Activated CD4-positive, alpha-beta T cell treated with anti-CD3 and anti-CD28 coated beads, Interleukin-2, Interleukin-4, amounts not matched to agents 100 ng/mL and 50 ng/mL, durations not matched to agents 16 hours and 8 hours (primary cell): Measurements from ENCODE around the gene LMO7.

ENCODE experiments used
- DNase-seq: peaks from one replicate; pipeline ENCODE4 v3.0.0-alpha.2; 2020; ENCODE audit warnings: low spot score

The LMO7 gene

DNA sequence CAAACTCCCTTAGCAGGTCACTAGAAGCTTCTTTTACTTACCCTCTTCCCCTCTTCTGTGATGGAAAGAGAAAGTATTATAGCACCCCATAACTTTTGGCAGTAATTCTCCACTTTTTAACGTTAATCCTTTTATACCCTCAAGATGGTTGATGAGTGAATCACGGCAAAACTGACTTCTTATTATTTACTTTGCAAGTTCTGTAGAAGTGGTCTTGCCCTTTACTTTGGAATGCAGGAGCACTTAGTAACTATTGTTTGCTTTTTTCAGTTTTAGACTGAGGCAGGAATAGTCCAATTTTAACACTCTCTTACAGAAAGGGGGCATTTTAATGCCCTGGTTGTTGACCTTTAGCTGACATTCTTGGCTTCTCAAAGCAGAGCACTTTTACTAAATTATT lies 260.1 kb downstream of the LMO7 start:
- DNase-seq = no peak

DNA sequence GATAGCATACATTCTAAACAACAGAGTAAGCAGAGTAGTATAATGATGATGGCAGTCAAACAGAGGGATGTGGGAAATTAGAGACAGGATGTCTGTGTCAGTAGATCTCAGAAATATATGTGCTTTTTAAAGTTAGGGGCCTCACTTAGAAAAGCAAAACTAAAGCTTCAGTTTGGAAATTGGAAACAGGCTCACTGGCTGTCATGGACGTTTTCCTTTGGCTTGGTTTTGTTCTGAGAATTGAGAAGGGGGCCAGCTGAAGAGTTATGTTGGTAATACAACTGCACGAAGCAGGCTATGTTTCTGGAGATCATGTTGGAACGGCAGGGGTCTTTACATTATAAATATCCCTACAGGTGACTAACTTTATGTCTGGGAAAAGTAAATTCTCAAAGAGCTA lies 261.3 kb downstream of the LMO7 start:
- DNase-seq = no peak

DNA sequence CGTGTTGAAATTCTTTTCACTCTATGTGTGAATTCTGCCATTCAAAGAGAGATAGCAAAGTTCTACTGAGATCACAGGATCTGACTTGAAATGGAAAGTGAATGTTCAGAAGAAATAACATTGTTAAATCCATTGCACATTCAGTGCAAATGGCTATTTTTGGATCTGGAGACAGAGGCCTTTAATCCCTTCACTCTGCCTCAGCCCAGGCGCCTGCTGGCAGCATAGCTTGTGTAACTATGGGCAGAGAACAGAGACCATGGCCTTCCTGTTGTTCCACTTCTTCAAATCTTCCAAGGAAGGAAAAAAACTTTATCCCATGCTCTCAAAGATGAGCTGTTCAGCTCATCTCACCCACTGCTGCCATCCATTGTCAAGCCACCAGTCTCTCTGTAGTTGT lies 265.4 kb downstream of the LMO7 start:
- no peak for DNase-seq

DNA sequence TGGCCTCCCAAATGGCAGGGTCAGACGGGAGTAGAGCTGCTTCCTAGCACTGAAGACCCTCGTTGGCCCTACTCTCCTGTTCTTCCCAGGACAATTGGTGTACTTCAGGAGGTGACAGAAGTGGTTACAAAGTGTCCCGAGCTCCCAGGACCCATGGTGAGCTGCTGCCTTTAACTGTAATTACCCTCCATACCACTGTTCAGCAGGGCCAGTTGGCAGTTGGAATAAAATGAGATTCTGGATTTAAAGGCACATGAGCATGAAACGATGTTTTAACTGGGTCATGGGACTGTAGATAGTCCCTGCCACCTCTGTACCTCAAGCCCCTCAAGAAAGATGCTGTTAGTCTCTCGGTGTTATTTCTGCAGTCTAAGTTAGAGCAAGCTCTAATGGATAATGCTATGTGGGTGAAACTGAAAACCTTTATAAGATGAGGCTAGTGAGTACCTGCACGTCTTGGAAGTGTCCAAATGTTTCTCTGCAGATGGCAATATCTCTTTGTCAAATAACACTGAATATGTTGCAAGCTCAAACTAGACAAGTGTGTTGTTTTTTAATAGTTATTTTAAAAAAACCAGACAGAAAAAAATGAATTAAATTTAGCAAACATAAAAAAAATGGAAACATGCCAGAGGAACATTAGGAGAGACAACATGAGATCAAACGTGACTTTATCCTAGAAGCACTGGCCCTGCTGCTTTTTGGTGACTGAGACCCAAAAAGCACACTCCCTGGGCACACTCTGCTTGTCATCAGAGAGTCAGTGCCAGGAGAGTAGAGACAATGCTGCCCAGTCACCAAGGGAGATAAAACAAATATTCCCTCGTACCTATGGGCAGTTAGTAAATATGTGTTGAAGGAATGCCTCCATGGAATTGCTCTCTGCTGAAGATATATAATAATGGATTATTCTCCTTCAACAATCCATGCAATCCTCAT lies 266.3 kb downstream of the LMO7 start:
- no peak for DNase-seq

DNA sequence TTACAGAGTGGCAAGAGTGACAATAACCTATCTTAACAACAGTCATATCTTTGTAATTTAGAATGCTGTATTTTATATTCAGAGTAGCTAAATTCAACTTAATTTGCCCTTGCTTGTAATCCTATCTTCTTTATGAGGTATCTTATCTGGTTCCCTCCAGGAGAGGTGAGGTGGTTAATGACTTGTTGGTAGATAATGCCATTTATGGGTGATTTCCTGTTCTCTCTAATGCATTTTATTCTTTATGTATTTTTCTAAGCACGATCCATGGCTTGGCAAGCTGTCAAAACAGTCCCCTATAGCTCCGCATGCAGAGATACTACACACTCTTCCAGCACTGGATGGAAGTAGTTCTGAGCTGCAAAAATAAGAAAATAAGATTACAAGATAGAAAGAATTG lies 267.9 kb downstream of the LMO7 start:
- no peak for DNase-seq

DNA sequence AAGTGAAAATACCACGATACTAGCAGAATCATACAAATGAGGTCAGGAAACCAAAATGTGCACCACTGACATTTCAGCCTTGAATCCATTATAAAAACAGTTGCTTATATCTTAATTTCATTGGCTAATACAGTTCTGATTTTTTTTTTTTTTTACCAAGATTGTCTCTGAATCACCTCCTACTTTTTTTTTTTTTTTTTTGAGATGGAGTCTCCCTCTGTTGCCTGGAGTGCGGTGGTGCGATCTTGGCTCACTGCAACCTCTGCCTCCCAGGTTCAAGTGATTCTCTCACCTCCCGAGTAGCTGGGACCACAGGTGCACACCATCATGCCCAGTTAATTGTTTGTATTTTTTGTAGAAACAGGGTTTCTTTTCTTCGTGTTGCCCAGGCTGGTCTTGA lies 270.2 kb downstream of the LMO7 start:
- no peak for DNase-seq

DNA sequence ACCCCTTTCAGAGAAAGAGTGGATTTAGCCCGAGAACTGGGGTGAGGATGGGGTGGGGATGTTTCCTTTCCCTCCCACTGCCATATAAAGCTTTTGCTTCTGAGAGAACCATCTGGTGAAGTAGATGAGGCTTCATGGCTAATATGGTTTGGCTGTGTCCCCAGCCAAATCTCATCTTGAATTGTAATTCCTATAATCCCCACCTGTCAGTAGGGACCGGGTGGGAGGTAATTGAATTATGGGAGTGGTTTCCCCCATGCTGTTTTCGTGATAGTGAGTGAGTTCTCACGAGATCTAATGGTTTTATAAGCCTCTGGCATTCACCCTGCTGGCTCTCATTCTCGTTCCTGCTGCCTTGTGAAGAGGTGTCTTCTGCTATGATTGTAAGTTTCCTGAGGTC lies 270.9 kb downstream of the LMO7 start:
- no peak for DNase-seq

DNA sequence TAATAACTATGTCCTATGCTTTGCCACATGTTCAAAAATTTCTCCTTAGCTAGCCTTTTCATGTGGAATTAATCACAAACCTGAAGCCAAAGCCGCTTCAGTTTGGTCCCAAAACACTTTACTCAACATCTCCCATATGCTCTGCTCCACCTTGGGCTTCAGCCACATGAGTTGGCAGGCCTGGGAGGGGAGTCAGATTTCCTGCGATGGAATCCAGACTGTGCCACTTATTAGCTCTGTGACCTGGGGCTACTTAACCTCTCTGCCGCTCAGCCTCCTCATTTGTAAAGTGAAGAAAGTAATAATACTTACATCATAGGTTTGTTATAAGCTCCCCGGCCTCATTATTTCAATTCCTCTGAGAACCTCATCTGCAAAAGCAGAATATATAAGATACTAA lies 272.0 kb downstream of the LMO7 start:
- DNase-seq = no peak
